WTC11 (cell line): Measurements from ENCODE around the gene NPAS1. TPM values are rescaled to one million over a fixed set of nuclear protein-coding genes. Genes with fewer than 3 reads are reported as not detected.

ENCODE experiments used
- ATAC-seq: fragments of 200-7000 bp; cut with Tn5 transposase; 2 replicates; pipeline ENCODE4 v1.10.0; 2021; ENCODE audit warnings: mild to moderate bottlenecking, moderate library complexity
- CTCF ChIA-PET: fragments of 300-600 bp; sonication (Branson Sonifier 250); formaldehyde crosslinking; loops from one replicate; lab custom pipeline; 2021; ENCODE audit warnings: antibody characterized with exemption; lab: Charles Lee
- POLR2A ChIA-PET: fragments of 350-600 bp; sonication (Branson Sonifier 250); formaldehyde crosslinking; loops from one replicate; lab custom pipeline; 2021; ENCODE audit warnings: antibody characterized with exemption; lab: Charles Lee
- DNase-seq: peaks from one replicate; pipeline ENCODE4 v3.0.0; 2021; ENCODE audit warnings: low spot score
- H3K27ac Mint-ChIP-seq: 2 replicates; pipeline ENCODE4 v1.8.0; 2021; ENCODE audit warnings: mixed read lengths
- H3K27me3 Mint-ChIP-seq: 2 replicates; pipeline ENCODE4 v1.8.0; 2021; ENCODE audit warnings: low read depth, mild to moderate bottlenecking, moderate library complexity, mixed read lengths
- H3K36me3 Mint-ChIP-seq: 2 replicates; pipeline ENCODE4 v1.8.0; 2021; ENCODE audit warnings: mixed read lengths
- H3K4me1 Mint-ChIP-seq: 2 replicates; pipeline ENCODE4 v1.8.0; 2022; ENCODE audit warnings: mixed read lengths
- H3K4me3 Mint-ChIP-seq: 2 replicates; pipeline ENCODE4 v1.8.0; 2021; ENCODE audit warnings: mild to moderate bottlenecking, moderate library complexity, mixed read lengths
- H3K9me3 Mint-ChIP-seq: 2 replicates; pipeline ENCODE4 v1.8.0; 2021; ENCODE audit warnings: mixed read lengths
- JAZF1 ChIP-seq: fragments of 250-450 bp; sonication (Bioruptor Pico); IDR thresholded peaks from 2 replicates; pipeline ENCODE4 v1.9.0; 2021; ENCODE audit warnings: moderate library complexity, mild to moderate bottlenecking, inconsistent platforms
- JUN ChIP-seq: sonication (generic); formaldehyde crosslinking; IDR thresholded peaks from 2 replicates; pipeline ENCODE4 v1.8.0; 2023; ENCODE audit warnings: mild to moderate bottlenecking, missing genetic modification reagents
- MAX ChIP-seq: sonication (generic); formaldehyde crosslinking; IDR thresholded peaks from 2 replicates; pipeline ENCODE4 v1.8.0; 2022; ENCODE audit warnings: mild to moderate bottlenecking, missing genetic modification reagents
- NFE2L1 ChIP-seq: sonication (generic); formaldehyde crosslinking; IDR thresholded peaks from 2 replicates; pipeline ENCODE4 v1.8.1; 2023; ENCODE audit warnings: missing genetic modification reagents
- NR1H2 ChIP-seq: sonication (generic); formaldehyde crosslinking; IDR thresholded peaks from 2 replicates; pipeline ENCODE4 v1.9.0; 2021; ENCODE audit warnings: mild to moderate bottlenecking, moderate library complexity, missing genetic modification reagents
- PRDM15 ChIP-seq: sonication (generic); formaldehyde crosslinking; IDR thresholded peaks from 2 replicates; pipeline ENCODE4 v1.8.0; 2022; ENCODE audit warnings: missing genetic modification reagents
- STAT6 ChIP-seq: sonication (generic); formaldehyde crosslinking; conservative IDR thresholded peaks from 2 replicates; pipeline ENCODE4 v1.8.1; 2023; ENCODE audit warnings: mild to moderate bottlenecking, low read depth, missing genetic modification reagents, moderate library complexity
- TEAD1 ChIP-seq: sonication (generic); formaldehyde crosslinking; IDR thresholded peaks from 2 replicates; pipeline ENCODE4 v1.8.0; 2022; ENCODE audit warnings: mild to moderate bottlenecking, missing genetic modification reagents
- TP53 ChIP-seq: sonication (generic); formaldehyde crosslinking; IDR thresholded peaks from 2 replicates; pipeline ENCODE4 v1.8.1; 2023; ENCODE audit warnings: mild to moderate bottlenecking, missing genetic modification reagents
- USF2 ChIP-seq: sonication (generic); formaldehyde crosslinking; IDR thresholded peaks from 2 replicates; pipeline ENCODE4 v1.8.1; 2023; ENCODE audit warnings: mild to moderate bottlenecking, missing genetic modification reagents, moderate library complexity
- ZNF263 ChIP-seq: sonication (generic); formaldehyde crosslinking; IDR thresholded peaks from 2 replicates; pipeline ENCODE4 v1.8.1; 2022; ENCODE audit warnings: low read depth, mild to moderate bottlenecking, moderate library complexity, missing genetic modification reagents
- ZNF281 ChIP-seq: sonication (generic); formaldehyde crosslinking; IDR thresholded peaks from 2 replicates; pipeline ENCODE4 v1.8.0; 2023; ENCODE audit warnings: mild to moderate bottlenecking, missing genetic modification reagents
- ZNF317 ChIP-seq: sonication (generic); formaldehyde crosslinking; IDR thresholded peaks from 2 replicates; pipeline ENCODE4 v1.8.1; 2023; ENCODE audit warnings: low read depth, mild to moderate bottlenecking, moderate library complexity, missing genetic modification reagents, borderline replicate concordance
- ZNF396 ChIP-seq: fragments of 250-450 bp; sonication (Bioruptor Pico); IDR thresholded peaks from 2 replicates; pipeline ENCODE4 v1.8.0; 2021; ENCODE audit warnings: mild to moderate bottlenecking, moderate library complexity, borderline replicate concordance
- ZNF423 ChIP-seq: fragments of 250-450 bp; sonication (Bioruptor Pico); IDR thresholded peaks from 2 replicates; pipeline ENCODE4 v2.1.2; 2022; ENCODE audit warnings: mild to moderate bottlenecking, moderate library complexity
- ZNF425 ChIP-seq: fragments of 250-450 bp; sonication (Bioruptor Pico); conservative IDR thresholded peaks from 2 replicates; pipeline ENCODE4 v1.9.0; 2021; ENCODE audit warnings: mild to moderate bottlenecking
- ZNF532 ChIP-seq: fragments of 250-450 bp; sonication (Bioruptor Pico); IDR thresholded peaks from 2 replicates; pipeline ENCODE4 v1.9.0; 2021; ENCODE audit warnings: mild to moderate bottlenecking, borderline replicate concordance
- total RNA-seq: library from RNA; stranded (reverse); gene quantifications from 3 replicates; pipeline ENCODE4 v1.2.3, GENCODE V29; 2021

Gene NPAS1
- total RNA-seq, 1 experiment from 2014 or later = 6.8 TPM

- no peak for TF ChIP-seq ZNF532 (CRISPR knock-in tag)
These were observed 70.2 kb downstream of the NPAS1 start (continued) for GRCh38 chr19:47089767-47090350.

GRCh38 chr19:47093254-47093653, 73.6 kb downstream of the NPAS1 start:
- CTCF ChIA-PET = interaction anchor here (1.0 to 1.1 kb wide), 2 partner anchors 14 to 117 kb away, joined by 6 read pairs; no protein-coding TSS in a partner anchor
- Mint-ChIP-seq H3K27me3 (no peaks in the 10 kb centered on the region), H3K36me3 (peaks cover 48% of the 10 kb centered on the region)
- TF ChIP-seq ZNF263 = no peak
- no peak for TF ChIP-seq JUN
- TF ChIP-seq TP53 = no peak
- no peak for TF ChIP-seq STAT6 (CRISPR knock-in tag)
- no peak for TF ChIP-seq ZNF423 (CRISPR knock-in tag)
- no peak for TF ChIP-seq JAZF1 (CRISPR knock-in tag)
- TF ChIP-seq ZNF317 (CRISPR knock-in tag) = no peak
- TF ChIP-seq ZNF396 = no peak
- TF ChIP-seq USF2 = no peak
- TF ChIP-seq PRDM15 (CRISPR knock-in tag) = no peak
- TF ChIP-seq TEAD1 = no peak
- TF ChIP-seq NR1H2 (CRISPR knock-in tag) = no peak
- TF ChIP-seq ZNF425 (CRISPR knock-in tag) = no peak
- TF ChIP-seq MAX = no peak
- TF ChIP-seq ZNF281 = no peak
- TF ChIP-seq NFE2L1 (CRISPR knock-in tag) = no peak

More at GRCh38 chr19:47093254-47093653, 73.6 kb downstream of the NPAS1 start:
- Mint-ChIP-seq H3K4me1 (peaks cover 28% of the 10 kb centered on the region), H3K9me3 (no peaks in the 10 kb centered on the region), H3K27ac (no peak overlapping the region), H3K4me3 (no peak overlapping the region)
- POLR2A ChIA-PET = no interaction called here
- ATAC-seq (no peak), DNase-seq (no peak)
